GM23338 (cell line): ENCODE measurements around the gene CCDC92. TPM values are rescaled to one million over a fixed set of nuclear protein-coding genes. Genes with fewer than 3 reads are reported as not detected.

Experiments used
- ATAC-seq: fragments of 200-7000 bp; cut with Tn5 transposase; 3 replicates; pipeline ENCODE4 v1.9.1; 2020
- DNase-seq: peaks from one replicate; pipeline ENCODE4 v3.0.0-alpha.2; 2015; ENCODE audit warnings: low spot score
- H2AFZ ChIP-seq: fragments of 200-600 bp; sonication (generic); 2 replicates; pipeline ENCODE4 v1.8.0; 2016; ENCODE audit warnings: antibody characterized with exemption, mild to moderate bottlenecking, moderate library complexity
- H3F3A ChIP-seq: fragments of 200-600 bp; sonication (generic); replicated peaks from 2 replicates; pipeline ENCODE4 v1.8.0; 2017; ENCODE audit warnings: antibody characterized with exemption, mixed run types, low read depth
- H3K27ac ChIP-seq: fragments of 200-600 bp; sonication (generic); 2 replicates; pipeline ENCODE4 v1.6.1; 2016; ENCODE audit warnings: low read depth
- H3K27me3 ChIP-seq: fragments of 200-600 bp; sonication (generic); 2 replicates; pipeline ENCODE4 v1.8.0; 2016; ENCODE audit warnings: mild to moderate bottlenecking, mixed run types, moderate library complexity; ENCODE audit not compliant: insufficient read depth
- H3K36me3 ChIP-seq: fragments of 200-600 bp; sonication (generic); 2 replicates; pipeline ENCODE4 v1.8.0; 2016; ENCODE audit warnings: mild to moderate bottlenecking; ENCODE audit not compliant: insufficient read depth
- H3K4me1 ChIP-seq: fragments of 200-600 bp; sonication (generic); 2 replicates; pipeline ENCODE4 v1.8.0; 2016; ENCODE audit warnings: mild to moderate bottlenecking, moderate library complexity; ENCODE audit not compliant: insufficient read depth
- H3K4me2 ChIP-seq: fragments of 200-600 bp; sonication (generic); 2 replicates; pipeline ENCODE4 v1.7.1; 2017; ENCODE audit warnings: mixed run types
- H3K4me3 ChIP-seq: fragments of 200-600 bp; sonication (generic); 2 replicates; pipeline ENCODE4 v1.6.1; 2016; ENCODE audit warnings: mixed run types
- H3K79me2 ChIP-seq: fragments of 200-600 bp; sonication (generic); replicated peaks from 2 replicates; pipeline ENCODE4 v1.8.0; 2017; ENCODE audit warnings: mild to moderate bottlenecking; ENCODE audit not compliant: insufficient read depth
- H3K9me2 ChIP-seq: fragments of 200-600 bp; sonication (generic); 2 replicates; pipeline ENCODE4 v1.8.0; 2017; ENCODE audit not compliant: insufficient read depth
- H4K20me1 ChIP-seq: fragments of 200-600 bp; sonication (generic); replicated peaks from 2 replicates; pipeline ENCODE4 v1.8.0; 2017; ENCODE audit warnings: mild to moderate bottlenecking; ENCODE audit not compliant: insufficient read depth
- H3K27ac Mint-ChIP-seq: 2 replicates; pipeline ENCODE4 v1.8.0; 2020; ENCODE audit warnings: inconsistent platforms, mild to moderate bottlenecking, moderate library complexity, mixed read lengths
- H3K27me3 Mint-ChIP-seq: 3 replicates; pipeline ENCODE4 v1.8.0; 2022; ENCODE audit warnings: low read depth, mild to moderate bottlenecking, moderate library complexity, mixed read lengths, inconsistent platforms; ENCODE audit not compliant: insufficient read depth, poor library complexity
- H3K36me3 Mint-ChIP-seq: 3 replicates; pipeline ENCODE4 v1.8.0; 2021; ENCODE audit warnings: low read depth, mild to moderate bottlenecking, inconsistent platforms, moderate library complexity, mixed read lengths
- H3K4me1 Mint-ChIP-seq: 3 replicates; pipeline ENCODE4 v1.8.0; 2020; ENCODE audit warnings: mild to moderate bottlenecking, inconsistent platforms, mixed read lengths
- H3K4me3 Mint-ChIP-seq: 3 replicates; pipeline ENCODE4 v1.8.0; 2021; ENCODE audit warnings: moderate library complexity, mild to moderate bottlenecking, inconsistent platforms, mixed read lengths
- H3K9me3 Mint-ChIP-seq: 3 replicates; pipeline ENCODE4 v1.8.0; 2020; ENCODE audit warnings: moderate library complexity, mild to moderate bottlenecking, inconsistent platforms, mixed read lengths
- CREB1 ChIP-seq: fragments of 250-450 bp; sonication (Bioruptor Pico); IDR thresholded peaks from 2 replicates; pipeline ENCODE4 v1.5.0; 2020; ENCODE audit warnings: low read depth, mild to moderate bottlenecking, moderate library complexity
- CTCF ChIP-seq, 2 experiments: fragments of 200-600 bp in 1 of 2; sonication (generic) in 1 of 2; conservative IDR thresholded peaks; 2 replicates each; pipeline versions ENCODE4 v1.5.1 to v1.6.1; 2016 to 2017; ENCODE audit warnings: antibody characterized with exemption in 2 of 2, low read depth in 2 of 2, mild to moderate bottlenecking in 2 of 2, moderate library complexity in 1 of 2
- ETS1 ChIP-seq: IDR thresholded peaks from 2 replicates; pipeline ENCODE4 v1.6.1; 2016; ENCODE audit warnings: antibody characterized with exemption
- EZH2 ChIP-seq: fragments of 200-600 bp; sonication (generic); IDR thresholded peaks from one replicate; pipeline ENCODE4 v1.8.0; 2017; ENCODE audit warnings: antibody characterized with exemption, mild to moderate bottlenecking, low read depth; ENCODE audit not compliant: unreplicated experiment
- EZH2phosphoT487 ChIP-seq: fragments of 200-600 bp; sonication (generic); IDR thresholded peaks from one replicate; pipeline ENCODE4 v1.8.1; 2018; ENCODE audit warnings: antibody characterized with exemption; ENCODE audit not compliant: unreplicated experiment
- NANOG ChIP-seq: IDR thresholded peaks from 2 replicates; pipeline ENCODE4 v1.6.1; 2016; ENCODE audit warnings: antibody characterized with exemption, borderline replicate concordance
- POLR2AphosphoS5 ChIP-seq: IDR thresholded peaks from 2 replicates; pipeline ENCODE4 v1.6.1; 2016; ENCODE audit warnings: antibody characterized with exemption, low read depth
- REST ChIP-seq: IDR thresholded peaks from one replicate; pipeline ENCODE4 v1.6.1; 2018; ENCODE audit warnings: antibody characterized with exemption; ENCODE audit not compliant: unreplicated experiment
- STAT1 ChIP-seq: IDR thresholded peaks from one replicate; pipeline ENCODE4 v1.6.1; 2016; ENCODE audit warnings: antibody characterized with exemption; ENCODE audit not compliant: unreplicated experiment
- ZNF114 ChIP-seq: fragments of 250-450 bp; sonication (Bioruptor Pico); IDR thresholded peaks from 2 replicates; pipeline ENCODE4 v1.5.0; 2020; ENCODE audit warnings: mild to moderate bottlenecking, moderate library complexity
- ZNF331 ChIP-seq: fragments of 250-450 bp; sonication (Bioruptor Pico); IDR thresholded peaks from 2 replicates; pipeline ENCODE4 v1.5.0; 2020; ENCODE audit warnings: low read depth, mild to moderate bottlenecking, moderate library complexity
- ZNF462 ChIP-seq: fragments of 250-450 bp; sonication (Bioruptor Pico); IDR thresholded peaks from 2 replicates; pipeline ENCODE4 v1.5.0; 2020; ENCODE audit warnings: mild to moderate bottlenecking, moderate library complexity
- polyA plus RNA-seq: library from polyadenylated mRNA; unstranded; fragments of >200 nt; fragmentation: Nextera tagmentation; extraction: Ambion mirVana; gene quantifications from 2 replicates; pipeline ENCODE4 v1.2.1, GENCODE V29; 2016
- total RNA-seq: library from RNA; depleted of rRNA; stranded (reverse); fragments of >200 nt; shearing (Covaris generic); gene quantifications from 2 replicates; pipeline ENCODE4 v1.2.3, GENCODE V29; 2014

Gene CCDC92
- total and polyA plus RNA-seq, 2 experiments from 2014 or later, result 0.08 to 0.31 TPM

DNA sequence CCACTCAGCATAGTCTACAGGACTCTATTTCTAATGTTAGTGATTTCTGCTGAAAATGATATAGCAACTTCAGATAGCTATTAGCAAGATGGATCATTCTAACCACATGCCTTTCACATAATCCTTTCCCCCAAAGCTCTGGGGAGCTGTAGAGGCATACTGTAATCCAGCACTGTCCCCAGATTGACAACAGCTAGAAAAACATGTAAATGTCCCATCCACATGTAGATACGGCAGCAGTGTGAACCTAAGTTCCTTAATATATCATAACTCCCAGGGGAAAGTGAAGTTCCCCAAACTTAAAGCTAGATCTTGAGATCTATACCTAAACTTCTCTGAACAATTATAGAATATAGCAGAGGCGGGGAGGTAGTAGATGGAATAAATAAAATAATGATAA is 14.4 kb upstream of the CCDC92 start (continued):
- TF ChIP-seq CTCF (conservative IDR thresholded peaks at IDR 0.05; ENCODE audit: low read depth in 2 of 2) (no peak), POLR2AphosphoS5 (no peak)

DNA sequence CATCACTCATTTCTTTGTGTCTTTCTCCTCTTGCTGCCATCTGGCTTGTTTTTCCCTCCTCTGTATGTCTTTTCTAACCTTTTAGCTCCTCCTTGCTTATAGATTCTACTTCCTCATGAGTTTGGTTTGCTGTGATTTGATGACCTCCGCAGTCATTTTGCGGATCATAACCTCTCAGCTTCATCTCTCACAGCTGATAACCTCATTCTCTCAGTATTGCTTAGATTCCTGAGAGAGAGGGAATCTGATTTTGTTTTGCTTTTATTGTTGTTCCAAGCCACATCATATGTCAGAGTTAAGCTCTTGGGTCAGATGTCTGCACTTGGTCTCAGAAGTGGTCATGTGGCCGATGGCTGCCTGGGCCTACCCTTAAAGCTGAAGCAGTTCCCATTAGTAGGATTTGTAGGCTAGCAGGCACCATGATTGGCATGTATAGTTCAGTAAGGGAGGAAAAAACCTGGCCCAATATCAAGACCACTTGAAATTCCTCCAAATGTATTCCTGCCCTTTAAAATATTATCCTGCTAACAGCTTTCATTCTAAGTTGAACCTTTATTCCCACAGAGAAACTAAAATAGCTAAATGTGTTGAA is 13.8 kb upstream of the CCDC92 start:
- no peak overlapping the region for H3K4me3 Mint-ChIP-seq
- no peak for ATAC-seq
- Histone ChIP-seq H3K4me2 (no peak overlapping the region), H3F3A (no peaks in the 10 kb centered on the region), H3K36me3 (no peaks in the 10 kb centered on the region), H3K79me2 (0 out of 2 replicates have a peak, but pooled peaks cover 8% of the 10 kb centered on the region), H3K9me2 (no peaks in the 10 kb centered on the region), H3K4me3 (no peak overlapping the region), H3K27me3 (no peaks in the 10 kb centered on the region), H4K20me1 (peaks cover 14% of the 10 kb centered on the region), H3K4me1 (no peaks in the 10 kb centered on the region), H3K27ac (no peak overlapping the region), H2AFZ (no peak overlapping the region)
- no peaks in the 10 kb centered on the region for H3K27me3 Mint-ChIP-seq
- H3K9me3 Mint-ChIP-seq, result no peaks in the 10 kb centered on the region
- no peak overlapping the region for H3K27ac Mint-ChIP-seq
- peaks cover 11% of the 10 kb centered on the region; the same call in 2 of the 3 replicates for H3K36me3 Mint-ChIP-seq
- H3K4me1 Mint-ChIP-seq, result peaks cover 4% of the 10 kb centered on the region
- no peak for DNase-seq
- no peak for TF ChIP-seq EZH2
- no peak for TF ChIP-seq ZNF114 (CRISPR knock-in tag)
- no peak for TF ChIP-seq CREB1 (CRISPR knock-in tag)
- TF ChIP-seq ZNF331 (CRISPR knock-in tag), result no peak
- TF ChIP-seq STAT1, result no peak
- TF ChIP-seq ZNF462, result no peak
- no peak for TF ChIP-seq ETS1
- no peak for TF ChIP-seq NANOG
- TF ChIP-seq POLR2AphosphoS5, result no peak
- TF ChIP-seq EZH2phosphoT487, result no peak
- no peak for TF ChIP-seq REST
